SW 1271 (cell line): ENCODE data around the gene GMPPB.

Experiments used
- DNase-seq, 2 experiments: peaks; one replicate each; lab custom pipeline; 2025; lab: John Stamatoyannopoulos, UW

The GMPPB gene

GRCh38 chr3:49729966-49730609 is 6.3 kb upstream of the GMPPB start:
- DNase-seq, result no peak

- no peak for DNase-seq
Observed at GRCh38 chr3:49727924-49728361, 4.2 kb upstream of the GMPPB start.

GRCh38 chr3:49727154-49727923 is 3.6 kb upstream of the GMPPB start:
- no peak for DNase-seq

- no peak for DNase-seq
Observed at GRCh38 chr3:49725906-49726681, 2.3 kb upstream of the GMPPB start.

- DNase-seq, result no peak
Observed at GRCh38 chr3:49724586-49724985, 835 bp upstream of the GMPPB start.

GRCh38 chr3:49723296-49723627 is 489 bp downstream of the GMPPB start:
- DNase-seq, result no peak

GRCh38 chr3:49722896-49723295 is 855 bp downstream of the GMPPB start:
- DNase-seq, result no peak

GRCh38 chr3:49721896-49722781 is 1.6 kb downstream of the GMPPB start:
- DNase-seq, result no peak

- DNase-seq, result no peak
Observed at GRCh38 chr3:49721596-49721895, 2.2 kb downstream of the GMPPB start.

- DNase-seq, result no peak
Observed at GRCh38 chr3:49720855-49721595, 2.7 kb downstream of the GMPPB start.

- DNase-seq, result peak; percentile 39 to 77
Observed at GRCh38 chr3:49719214-49719884, 4.4 kb downstream of the GMPPB start, which contains the start of gene AMIGO3. Gene AMIGO3 (minus strand): TSS chr3:49719684. CDS start chr3:49719465, 219 bp downstream.

GRCh38 chr3:49718858-49719213 is 4.9 kb downstream of the GMPPB start:
- DNase-seq, result no peak

- no peak for DNase-seq
Observed at GRCh38 chr3:49717959-49718857, 5.5 kb downstream of the GMPPB start.

GRCh38 chr3:49717211-49717958 is 6.4 kb downstream of the GMPPB start:
- no peak for DNase-seq

- DNase-seq, result no peak
Observed at GRCh38 chr3:49716691-49717210, 7.0 kb downstream of the GMPPB start.

- no peak for DNase-seq
Observed at GRCh38 chr3:49716169-49716568, 7.6 kb downstream of the GMPPB start.

GRCh38 chr3:49715611-49716121 is 8.1 kb downstream of the GMPPB start:
- DNase-seq, result no peak

- no peak for DNase-seq
Observed at GRCh38 chr3:49714728-49715550, 8.8 kb downstream of the GMPPB start.
